PFSK-1 (cell line): ENCODE results near the gene COL18A1.

Experiments
- POLR2AphosphoS5 ChIP-seq: IDR thresholded peaks from 2 replicates; pipeline ENCODE4 v1.6.1; 2012; ENCODE audit warnings: low read depth, mild to moderate bottlenecking, control low read depth, low read length, moderate library complexity
- REST ChIP-seq, 2 experiments: IDR thresholded peaks; 2 replicates each; pipeline versions ENCODE4 v1.6.1 to v1.8.0; 2011 to 2012; ENCODE audit warnings: low read depth in 2 of 2, low read length in 2 of 2, control low read depth in 1 of 2, inconsistent platforms in 1 of 2, mild to moderate bottlenecking in 1 of 2, moderate library complexity in 1 of 2; ENCODE audit not compliant: insufficient read depth in 1 of 2
- SIN3A ChIP-seq: IDR thresholded peaks from 2 replicates; pipeline ENCODE4 v1.6.1; 2012; ENCODE audit warnings: mild to moderate bottlenecking, low read length, moderate library complexity, borderline replicate concordance; ENCODE audit not compliant: insufficient read depth
- TAF1 ChIP-seq: IDR thresholded peaks from 2 replicates; pipeline ENCODE4 v1.6.1; 2012; ENCODE audit warnings: low read length, control low read depth, borderline replicate concordance; ENCODE audit not compliant: insufficient read depth

- TF ChIP-seq POLR2AphosphoS5 (no peak), TAF1 (no peak), REST (IDR thresholded peaks at IDR 0.05; ENCODE audit: insufficient read depth in 1 of 2, low read depth in 2 of 2, low read length in 2 of 2) (no peak), SIN3A (no peak)
Observed at GRCh38 chr21:45376459-45377324, 28.3 kb upstream of the COL18A1 start.
